Superior temporal gyrus (tissue), 1 donor: ENCODE measurements around the gene SUMF1.

Source experiments
- DNase-seq: peaks from one replicate; pipeline ENCODE4 v3.0.0-alpha.2; 2016; ENCODE audit errors: extremely low spot score

SUMF1 gene

DNA sequence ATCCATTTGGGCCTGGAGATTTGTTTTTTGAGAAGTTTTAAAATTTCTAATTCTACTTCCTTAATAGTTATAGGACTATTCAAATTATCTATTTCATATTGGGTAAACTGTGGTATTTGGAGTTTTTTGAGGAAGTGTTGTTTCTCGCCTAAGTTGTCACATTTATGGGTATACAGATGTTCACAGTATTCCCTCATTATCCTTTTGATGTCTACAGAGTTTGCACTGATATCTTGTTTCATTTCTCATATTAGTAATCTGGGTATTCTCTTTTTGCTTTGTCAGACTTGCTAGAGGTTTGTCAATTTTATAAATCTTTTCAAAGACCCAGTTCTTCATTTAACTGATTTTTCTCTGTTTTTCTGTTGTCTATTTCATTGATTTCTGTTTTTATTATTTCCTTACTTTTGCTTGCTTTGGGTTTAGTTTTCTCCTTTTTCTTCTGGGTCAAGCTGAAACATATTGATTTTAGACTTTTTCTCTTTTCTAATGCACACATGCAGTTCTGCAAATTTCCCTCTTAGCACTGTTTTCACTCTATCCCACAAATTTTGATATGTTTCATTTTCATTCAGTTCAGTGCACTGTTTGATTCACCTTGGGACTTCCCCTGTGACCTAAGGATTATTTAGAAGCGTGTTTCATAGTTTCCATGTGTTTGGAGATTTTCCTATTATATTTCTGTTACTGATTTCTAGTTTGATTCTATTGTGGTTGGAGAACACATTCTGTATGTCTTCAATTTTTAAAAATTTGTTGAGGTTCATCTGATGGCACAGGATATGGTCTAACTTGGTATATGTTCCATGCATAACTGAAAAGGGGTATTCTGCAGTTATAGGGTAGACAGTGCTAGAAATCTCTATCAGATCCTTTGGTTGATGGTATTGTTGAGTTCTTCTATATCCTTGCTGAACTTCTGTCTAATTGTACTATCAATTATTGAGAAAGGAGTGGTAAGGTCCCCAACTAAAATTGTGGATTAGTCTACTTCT, 79.6 kb downstream of the SUMF1 start:
- no peak for DNase-seq

DNA sequence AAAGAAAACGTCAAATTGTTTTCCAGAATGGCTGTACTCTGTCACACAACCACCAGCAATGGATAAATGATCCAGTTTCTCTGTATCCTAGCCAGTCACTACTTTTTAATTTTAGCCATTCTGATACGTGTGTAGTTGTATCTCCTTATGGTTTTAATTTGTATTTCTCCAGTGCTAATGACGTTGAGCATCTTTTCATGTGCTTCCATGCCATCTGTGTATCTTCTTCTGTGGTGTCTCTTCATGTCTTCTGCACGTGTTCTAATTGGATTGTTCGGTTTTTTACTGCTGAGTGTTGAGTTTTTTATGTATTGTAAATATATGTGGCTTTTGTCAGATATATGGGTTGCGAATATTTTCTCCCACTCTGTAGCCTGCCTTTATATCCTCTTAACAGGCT, 81.9 kb downstream of the SUMF1 start:
- no peak for DNase-seq

DNA sequence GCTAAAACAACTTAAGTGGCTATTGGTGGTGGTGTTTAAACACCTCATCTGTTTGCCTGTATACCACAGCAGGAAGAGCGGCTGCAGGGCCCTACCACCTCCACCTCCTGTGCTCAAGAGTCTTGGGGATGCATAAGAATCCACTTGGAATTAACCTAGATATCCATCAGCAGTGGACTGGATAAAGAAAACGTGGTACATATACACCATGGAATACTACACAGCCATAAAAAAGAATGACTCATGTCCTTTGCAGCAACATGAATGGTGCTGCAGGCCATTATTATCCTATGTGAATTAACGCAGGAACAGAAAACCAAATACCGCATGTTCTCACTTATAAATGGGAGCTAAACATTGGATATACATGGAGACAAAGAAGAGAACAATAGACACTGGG, 87.1 kb downstream of the SUMF1 start:
- no peak for DNase-seq

DNA sequence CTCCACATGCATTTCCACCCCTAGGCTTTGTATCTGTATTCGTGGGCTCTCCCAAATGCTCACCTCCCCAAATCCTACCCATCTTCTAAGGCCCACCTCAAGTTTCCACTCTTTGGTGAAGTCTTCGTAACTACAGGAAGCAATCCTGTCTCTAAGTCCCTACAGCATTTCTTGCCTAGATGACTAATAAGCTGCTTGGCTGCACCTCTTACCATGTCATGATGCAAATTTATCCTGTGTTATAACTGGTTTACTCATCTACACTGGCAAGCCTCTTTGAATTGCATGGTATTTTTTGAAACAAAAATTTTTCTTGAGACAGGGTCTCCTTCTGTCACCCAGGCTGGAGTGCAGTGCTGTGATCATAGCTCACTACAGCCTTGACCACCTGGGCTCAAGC, 90.6 kb downstream of the SUMF1 start:
- DNase-seq: no peak

DNA sequence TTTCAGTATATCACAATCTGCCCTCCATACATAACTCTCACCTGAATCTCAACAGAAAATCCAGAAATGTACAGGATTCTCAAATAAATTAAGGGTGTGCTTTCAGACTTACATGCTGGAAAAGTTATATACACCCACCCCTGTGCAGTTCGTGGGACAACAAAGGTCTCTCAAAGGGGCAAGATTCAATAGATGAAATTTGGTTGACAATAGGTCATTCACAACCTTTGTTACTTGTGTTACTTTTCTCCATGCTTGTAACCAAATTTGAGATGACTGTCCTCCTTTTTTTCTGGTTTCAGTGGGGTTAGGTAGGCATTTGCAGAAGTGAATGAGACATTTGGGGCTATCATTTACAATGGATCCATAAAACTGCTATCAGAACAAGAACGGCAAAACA, 91.2 kb downstream of the SUMF1 start:
- no peak for DNase-seq

DNA sequence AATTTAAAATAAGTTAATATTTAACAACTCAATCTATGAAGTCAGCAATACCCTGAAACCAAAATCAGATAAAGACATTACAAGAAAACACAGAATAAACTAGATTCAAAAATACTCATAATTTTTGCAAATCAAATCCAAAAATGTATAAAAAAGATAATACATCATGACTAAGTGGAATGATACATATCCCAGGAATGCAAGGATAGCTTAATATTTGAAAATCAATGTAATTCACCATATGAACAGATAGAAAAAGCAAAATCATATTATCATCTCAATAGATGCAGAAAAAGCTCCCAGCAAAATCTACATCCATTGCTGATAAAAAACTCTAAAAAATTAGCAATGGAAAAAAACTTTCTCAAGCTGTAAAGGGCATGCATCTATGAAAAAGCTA, 93.4 kb downstream of the SUMF1 start:
- no peak for DNase-seq

DNA sequence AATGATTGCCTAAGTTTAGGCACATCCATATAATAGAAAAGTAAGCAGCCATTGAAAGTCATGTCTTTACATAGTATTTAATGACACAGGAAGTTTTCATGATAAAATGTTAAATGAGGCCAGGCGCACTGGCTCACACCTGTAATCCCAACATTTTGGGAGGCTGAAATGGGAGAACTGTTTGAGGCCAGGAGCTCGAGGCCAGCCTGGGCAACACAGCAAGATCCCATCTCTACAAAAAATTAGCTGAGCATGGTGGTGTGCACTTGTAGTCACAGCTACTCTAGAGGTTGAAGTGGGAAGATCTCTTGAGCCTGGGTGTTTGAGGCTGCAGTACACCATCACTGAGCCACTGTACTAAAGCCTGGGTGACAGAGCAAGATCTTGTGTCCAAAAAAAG, 104.5 kb downstream of the SUMF1 start:
- no peak for DNase-seq

DNA sequence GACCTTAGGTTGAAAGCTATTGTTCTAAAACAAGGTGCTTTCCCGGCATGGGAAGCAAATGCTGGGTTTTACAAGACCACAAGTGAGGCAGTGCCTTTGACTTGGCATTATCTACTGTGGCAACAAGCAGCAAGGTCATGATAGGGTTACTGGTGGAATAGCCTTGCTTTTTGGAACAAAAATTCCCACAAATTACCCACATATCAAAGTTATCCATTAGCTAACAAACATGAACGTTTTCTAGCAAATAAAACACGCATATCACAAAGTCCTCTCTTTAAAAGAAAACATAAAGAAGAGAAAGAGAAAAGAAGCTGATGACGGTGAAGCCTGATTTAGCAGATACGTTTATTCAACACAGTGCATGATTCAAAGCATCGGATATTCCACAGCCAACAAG, 106.3 kb downstream of the SUMF1 start:
- DNase-seq: no peak

DNA sequence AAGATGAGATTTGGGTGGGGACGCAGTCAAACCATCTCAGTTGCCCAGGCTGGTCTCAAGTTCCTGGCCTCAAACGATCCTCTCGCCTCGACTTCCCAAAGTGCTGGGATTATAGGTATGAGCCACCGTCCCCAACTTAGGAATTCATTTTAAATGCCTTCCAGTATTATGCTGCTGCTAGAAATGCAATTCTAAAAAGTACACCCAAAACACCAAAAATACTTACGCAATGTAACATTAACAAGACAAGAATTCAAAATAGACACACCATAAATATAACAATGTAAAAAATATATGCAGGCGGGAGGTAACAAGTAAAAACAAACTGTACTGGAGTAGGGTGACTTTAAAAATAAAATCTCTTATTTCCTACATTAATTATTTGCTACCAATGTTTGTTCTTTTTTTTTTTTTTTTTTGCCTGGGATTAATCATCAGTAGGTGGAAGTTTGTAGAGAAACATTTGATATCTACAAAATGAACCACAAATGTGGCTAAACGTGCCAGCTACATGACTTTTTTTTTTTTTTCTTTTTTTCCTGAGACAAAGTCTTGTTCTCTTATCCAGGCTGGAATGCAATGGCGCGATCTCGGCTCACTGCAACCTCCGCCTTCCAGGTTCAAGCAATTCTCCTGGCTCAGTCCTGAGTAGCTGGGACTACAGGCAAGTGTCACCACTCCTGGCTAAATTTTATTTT, 107.1 kb downstream of the SUMF1 start:
- DNase-seq: no peak

DNA sequence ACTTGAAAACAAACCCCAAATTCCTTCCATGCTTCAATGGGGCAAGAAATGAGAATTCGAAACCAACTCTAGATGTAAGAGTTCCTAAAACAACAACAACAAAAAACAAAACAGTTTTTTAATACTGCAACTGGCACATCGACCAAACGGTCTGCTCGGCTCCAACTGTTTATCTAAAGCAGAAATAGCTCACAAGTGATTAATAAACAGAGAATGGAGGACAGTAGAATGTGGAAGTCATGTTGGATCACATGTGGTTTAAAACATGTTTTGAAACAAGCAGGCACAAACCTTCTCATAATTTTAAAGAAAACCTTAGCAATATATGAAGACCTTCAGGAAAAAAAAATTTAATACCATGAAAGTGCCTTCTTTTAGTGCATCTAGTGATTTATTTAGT, 108.8 kb downstream of the SUMF1 start:
- DNase-seq: no peak

DNA sequence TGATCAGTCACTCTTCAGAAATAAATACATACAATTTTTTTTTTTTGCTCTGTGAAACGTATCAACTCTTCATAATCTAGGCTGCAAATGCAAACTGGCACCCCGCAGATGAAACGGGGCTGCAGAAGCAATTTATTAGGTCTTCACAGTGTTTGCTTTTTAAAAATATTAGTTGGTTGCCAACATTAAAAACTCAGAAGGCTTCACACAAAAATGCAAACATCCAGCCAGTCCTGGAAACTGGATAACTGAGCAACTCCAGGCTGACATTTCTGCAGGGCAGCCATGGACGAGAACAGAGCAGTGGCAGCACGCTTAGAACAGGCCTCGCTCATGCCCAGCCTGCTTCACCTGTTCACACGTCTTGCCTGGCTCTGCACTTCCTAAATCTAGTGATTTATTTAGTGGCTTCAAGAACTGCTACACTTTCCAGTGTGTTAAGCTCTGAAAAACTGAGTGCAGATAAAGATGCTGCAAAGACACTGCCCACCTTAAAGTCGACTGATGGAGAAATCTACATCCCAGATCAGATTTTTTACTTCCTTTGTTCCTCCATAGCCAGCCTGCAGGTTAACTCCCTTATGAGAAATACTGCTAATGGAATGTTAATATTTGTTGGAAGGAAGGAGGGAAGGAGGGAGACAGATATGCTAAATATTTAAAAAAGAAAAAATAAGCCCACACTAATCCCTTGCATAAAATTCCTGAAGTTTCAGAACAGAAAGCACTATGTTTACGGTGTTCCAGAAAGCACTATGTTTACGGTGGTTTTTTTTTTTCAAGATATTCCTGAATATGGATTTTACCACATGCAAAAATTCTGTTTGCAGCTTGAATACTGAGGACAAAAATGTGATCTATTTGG, 110.3 kb downstream of the SUMF1 start:
- no peak for DNase-seq

DNA sequence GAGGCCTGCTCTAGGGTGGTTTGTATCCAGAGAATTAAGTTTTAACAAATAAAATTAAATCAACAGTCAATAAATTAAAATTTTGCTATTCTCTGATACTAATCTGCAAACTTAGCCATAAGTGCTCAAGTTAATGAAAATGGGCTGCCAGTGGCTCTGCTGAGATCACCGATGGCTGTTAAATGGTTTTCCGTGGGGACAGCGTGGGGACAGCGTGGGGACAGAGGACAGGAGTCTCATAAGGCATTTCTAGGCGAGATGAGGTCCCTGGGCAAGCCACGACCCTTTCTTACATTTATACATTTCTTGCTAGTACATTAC, 110.9 kb downstream of the SUMF1 start:
- DNase-seq: no peak

DNA sequence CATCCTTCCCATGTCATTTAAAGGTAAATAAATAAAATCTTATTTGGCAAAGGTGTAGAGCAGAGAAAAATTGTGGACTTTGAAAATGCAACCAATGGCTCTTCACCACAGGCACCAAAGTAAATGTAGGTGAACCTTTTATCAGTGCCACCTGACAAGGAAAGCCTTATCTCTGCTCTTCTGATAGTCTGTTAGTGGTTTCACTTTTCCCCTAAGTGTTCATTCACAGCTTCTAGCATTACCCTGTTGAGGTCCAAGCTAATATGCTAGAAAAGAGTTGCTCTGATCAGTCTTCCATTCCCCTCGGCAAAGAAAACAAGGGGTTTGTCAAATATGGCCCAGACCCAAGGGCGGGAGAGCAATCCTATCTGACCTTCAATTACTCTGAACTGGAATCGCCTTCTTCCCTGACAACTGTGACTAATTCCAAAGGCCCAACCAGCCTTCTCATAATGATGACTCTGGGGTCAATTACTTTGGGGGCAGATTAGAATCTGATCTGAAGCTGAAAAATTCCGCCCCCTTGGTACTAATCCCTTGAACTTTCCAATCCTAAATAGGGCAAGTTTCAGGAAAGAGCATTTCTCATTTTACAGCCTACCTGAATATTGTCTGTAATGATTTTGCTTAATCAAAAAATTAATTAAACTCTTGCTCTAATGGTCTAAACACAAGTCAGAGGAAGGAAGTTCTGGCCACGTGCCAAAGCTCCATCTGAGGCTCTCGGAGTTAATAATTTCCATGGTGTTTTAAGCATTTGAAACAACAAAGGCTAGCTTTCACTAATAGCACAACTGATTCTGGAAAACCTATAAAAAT, 111.5 kb downstream of the SUMF1 start:
- no peak for DNase-seq

DNA sequence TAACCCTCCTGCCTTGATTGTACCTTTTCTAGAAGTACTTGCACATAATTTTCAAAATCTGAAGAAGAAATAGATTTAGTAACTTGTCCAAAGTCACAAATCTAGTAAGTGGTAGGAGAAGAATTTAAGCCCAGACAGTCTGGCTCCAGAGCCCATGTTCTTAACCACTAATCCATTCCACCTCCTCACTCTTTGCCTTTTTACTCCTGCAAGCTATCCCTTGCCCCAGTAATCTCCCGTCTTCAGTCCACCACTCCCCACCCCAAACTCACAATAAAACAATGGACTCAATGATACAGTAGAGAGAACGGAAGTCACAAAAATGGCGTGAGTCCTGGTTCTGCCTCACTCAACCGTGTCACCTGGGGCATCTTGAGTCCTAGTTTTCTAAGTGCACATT, 115.2 kb downstream of the SUMF1 start:
- DNase-seq: no peak

DNA sequence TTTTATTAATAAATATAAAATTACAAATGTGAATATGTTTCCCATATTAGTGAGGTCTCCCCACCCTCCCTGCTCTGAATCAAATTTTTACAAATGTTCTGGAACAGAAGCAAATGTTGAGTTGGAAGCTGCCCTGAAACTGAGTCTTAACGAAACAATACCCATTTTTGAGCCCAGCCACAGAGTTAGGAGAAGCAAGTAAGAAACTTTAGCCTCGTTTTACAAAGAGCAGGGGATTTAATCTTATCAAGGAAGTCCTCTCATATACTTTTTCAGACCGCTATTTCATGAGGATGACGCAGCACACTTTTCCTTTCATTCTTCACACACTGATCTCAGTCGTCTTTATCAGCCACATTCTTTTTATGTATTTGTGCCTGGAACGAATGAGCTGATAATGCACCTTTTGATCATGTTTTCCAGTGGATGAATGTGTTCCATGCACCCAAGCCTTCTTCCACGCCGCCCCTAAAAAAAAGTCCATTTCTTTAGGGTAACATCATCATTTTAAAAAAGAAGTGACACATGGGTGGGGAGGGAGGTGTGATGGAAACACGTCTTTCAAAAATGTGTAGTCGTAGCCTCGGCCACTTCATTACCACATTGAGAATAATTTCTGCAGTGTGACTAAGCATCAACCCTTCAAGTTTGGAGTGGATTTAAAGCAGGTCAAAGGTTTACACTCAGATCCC, 115.8 kb downstream of the SUMF1 start:
- DNase-seq: no peak

DNA sequence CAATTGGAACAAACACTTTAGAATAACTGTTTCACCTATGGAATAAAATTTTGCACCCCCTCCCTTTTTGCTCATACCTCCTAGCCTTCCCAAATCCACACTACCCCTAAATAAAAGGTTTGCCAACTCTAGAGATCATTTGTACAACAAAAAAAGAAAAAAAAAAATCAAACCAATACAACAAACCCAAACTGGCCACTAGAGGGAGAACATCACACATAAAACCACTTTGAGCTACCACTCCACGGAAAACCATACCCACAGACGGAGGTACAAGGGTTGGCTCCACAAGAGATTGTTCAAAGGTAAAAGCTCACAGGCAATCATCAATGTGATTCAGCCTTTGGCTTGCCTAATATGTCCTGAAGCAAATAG, 116.3 kb downstream of the SUMF1 start:
- peak; percentile 92 for DNase-seq

DNA sequence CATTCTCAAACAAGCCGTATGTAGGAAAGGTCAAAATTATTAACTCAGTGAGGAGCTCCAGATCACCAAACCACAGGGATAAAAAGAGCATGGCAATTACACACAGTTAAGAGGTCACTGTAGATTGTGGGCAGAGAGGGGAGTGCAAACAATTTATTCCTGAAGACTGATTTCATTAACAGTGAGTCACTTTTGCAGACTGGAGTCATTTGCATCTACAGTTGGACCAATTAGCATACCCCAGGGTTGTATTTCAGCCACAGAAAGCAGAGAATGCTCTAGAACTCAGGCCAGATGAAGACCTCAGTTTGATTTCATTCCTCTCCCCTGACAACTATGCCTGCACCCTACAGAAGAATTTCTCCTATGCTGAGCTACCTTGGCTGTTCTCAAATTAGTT, 123.8 kb downstream of the SUMF1 start:
- no peak for DNase-seq

DNA sequence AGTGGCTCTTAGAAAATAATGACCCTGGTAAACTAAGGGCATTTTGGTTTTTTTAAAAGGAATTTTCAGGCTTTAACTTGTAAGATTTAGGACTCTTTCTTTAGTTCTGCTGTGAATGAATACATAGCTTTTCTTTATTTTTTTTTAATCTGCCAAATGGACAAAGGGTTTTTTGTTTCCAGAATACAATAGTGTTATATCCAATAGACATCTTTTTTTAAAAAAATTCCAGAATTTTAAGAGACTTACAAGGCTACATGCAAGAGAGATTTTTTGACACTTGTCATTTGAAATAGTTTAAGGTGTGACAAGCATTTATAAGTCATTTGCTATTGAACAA, 125.8 kb downstream of the SUMF1 start:
- peak; percentile 70 for DNase-seq

DNA sequence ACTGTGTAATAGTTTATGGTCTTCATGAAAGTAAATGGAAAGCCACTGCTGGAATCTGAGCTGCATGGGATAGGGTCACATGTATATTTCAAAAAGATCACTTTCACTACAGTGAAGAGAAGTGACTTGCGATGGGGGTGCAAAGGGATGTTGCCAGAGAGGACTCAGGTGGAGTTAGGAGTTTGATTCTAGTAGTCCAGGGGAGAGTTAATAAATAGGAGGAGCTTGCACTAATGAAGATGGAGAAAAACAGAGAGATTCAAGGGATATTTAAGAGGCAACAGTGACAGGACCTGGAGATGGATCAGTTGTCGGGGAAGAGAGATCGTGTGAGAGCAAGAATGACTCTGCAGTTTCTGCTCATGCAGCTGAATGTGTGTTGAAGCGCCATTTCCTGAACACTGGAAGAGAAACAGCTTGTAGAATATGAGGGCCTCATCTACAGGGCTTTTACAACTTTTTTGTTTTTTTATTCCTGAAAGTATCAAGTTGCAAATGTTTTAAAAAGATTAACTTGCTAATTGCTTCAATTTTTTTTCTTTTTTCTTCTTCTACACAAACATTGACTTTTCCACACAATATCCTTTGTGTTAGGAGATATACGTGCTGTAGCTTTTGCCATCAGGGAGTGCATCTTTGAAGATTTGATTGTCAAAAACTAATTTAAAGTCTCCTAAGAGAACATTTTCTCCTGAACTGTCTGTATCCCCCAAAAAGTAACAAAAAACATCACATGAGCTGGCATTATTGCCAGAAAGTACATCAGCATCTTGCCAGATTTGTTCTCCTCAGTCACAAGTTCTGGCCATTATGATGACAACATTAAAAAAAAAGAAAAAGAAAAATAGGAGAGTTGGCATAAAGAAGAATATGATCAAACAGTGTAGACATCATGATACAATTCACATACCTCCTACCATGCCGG, 126.4 kb downstream of the SUMF1 start:
- peak; percentile 71 for DNase-seq

DNA sequence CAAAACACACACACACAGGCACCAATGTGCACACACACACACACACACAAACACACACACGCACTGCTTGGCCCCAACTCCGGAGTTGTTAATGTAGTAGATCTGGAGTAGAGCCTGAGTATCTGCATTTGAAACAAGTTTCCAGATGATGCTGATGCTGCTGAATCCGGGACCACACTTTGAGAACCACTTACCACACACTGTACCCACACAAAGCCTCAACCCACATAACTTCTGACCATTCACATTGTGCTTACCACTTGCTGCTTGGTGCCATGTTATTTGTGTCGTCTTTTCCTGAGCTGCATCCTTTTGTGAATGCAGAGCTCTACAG, 127.0 kb downstream of the SUMF1 start:
- no peak for DNase-seq
